Fibroblast of villous mesenchyme (primary cell): Measurements from ENCODE around the gene CUBN. TPM values are rescaled to one million over a fixed set of nuclear protein-coding genes. Genes with fewer than 3 reads are reported as not detected.

Experiments used
- DNase-seq: peaks from one replicate; pipeline ENCODE4 v3.0.0-alpha.2; 2010; ENCODE audit warnings: low read depth
- H3K4me3 ChIP-seq: 2 replicates; pipeline ENCODE4 v1.5.1; 2011; ENCODE audit warnings: low read depth, mild to moderate bottlenecking, low read length
- CTCF ChIP-seq: IDR thresholded peaks from 2 replicates; pipeline ENCODE4 v1.5.1; 2012; ENCODE audit warnings: low read depth, mild to moderate bottlenecking, low read length; ENCODE audit not compliant: insufficient read depth
- total RNA-seq: library from RNA; depleted of rRNA; stranded (reverse); fragments of >200 nt; gene quantifications from 2 replicates; pipeline ENCODE4 v1.2.3, GENCODE V29; 2012

The CUBN gene
- total RNA-seq, 1 donor, result 0.86 TPM

GRCh38 chr10:17031637-17032635 is 97.7 kb downstream of the CUBN start:
- no peak for TF ChIP-seq CTCF
- no peak for DNase-seq
- H3K4me3 ChIP-seq, result no peak overlapping the region

DNA sequence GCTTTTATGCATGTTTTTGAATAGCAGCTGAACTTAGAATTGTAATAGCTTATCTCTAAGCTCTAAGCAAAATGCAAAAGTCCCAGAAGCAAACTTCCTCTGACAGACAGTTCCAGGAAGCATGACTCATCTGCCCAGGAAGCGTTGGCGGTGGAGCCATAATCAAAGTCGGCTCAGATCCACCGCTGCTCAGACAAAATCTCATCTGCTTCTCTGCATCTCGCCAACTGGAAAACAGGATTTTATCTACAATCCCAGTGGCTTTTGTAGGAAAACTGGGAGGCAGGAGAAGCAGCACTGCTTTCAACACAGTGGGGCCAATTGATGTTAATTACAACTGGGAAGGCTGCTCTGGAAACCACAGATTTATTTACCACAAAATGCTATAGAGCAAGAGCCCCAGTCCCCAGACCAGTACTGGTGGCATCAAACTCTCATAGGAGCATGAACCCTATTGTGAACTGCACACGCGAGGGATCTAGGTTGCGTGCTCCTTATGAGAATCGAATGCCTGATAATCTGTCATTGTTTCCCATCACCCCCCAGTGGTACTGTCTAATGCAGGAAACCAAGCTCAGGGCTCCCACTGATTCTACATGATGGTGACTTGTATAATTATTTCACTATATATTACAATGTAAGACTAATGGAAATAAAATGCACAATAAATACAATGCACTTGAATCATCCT is 99.9 kb downstream of the CUBN start:
- DNase-seq, result peak; percentile 82
- no peak for TF ChIP-seq CTCF
- peak overlapping the region; percentile 24 for H3K4me3 ChIP-seq

- no peak for TF ChIP-seq CTCF
- no peak for DNase-seq
- H3K4me3 ChIP-seq, result no peak overlapping the region
Observed at GRCh38 chr10:17029239-17029580, 100.4 kb downstream of the CUBN start.

DNA sequence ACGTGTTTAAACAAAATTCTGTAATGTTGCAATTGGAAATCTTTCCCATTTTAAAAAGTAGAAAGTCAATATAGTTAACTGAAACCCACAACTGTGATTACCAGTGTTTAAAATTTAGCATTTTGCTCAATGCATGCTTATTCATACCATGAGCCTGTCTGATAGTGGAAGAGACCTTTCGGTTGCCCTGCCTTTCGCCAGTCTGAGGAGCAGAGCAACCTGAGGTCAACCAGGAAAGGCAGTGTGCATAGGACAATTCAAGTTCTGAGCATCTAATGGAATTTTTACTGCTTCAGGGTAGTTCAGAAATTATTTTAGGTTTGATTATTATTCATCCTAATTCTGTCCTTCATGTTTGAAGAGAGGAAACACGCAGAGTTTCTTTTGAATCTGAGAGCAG is 100.8 kb downstream of the CUBN start:
- DNase-seq, result no peak
- H3K4me3 ChIP-seq, result no peak overlapping the region
- no peak for TF ChIP-seq CTCF

GRCh38 chr10:17026686-17027485 is 102.7 kb downstream of the CUBN start:
- no peak for TF ChIP-seq CTCF
- no peak overlapping the region for H3K4me3 ChIP-seq

DNA sequence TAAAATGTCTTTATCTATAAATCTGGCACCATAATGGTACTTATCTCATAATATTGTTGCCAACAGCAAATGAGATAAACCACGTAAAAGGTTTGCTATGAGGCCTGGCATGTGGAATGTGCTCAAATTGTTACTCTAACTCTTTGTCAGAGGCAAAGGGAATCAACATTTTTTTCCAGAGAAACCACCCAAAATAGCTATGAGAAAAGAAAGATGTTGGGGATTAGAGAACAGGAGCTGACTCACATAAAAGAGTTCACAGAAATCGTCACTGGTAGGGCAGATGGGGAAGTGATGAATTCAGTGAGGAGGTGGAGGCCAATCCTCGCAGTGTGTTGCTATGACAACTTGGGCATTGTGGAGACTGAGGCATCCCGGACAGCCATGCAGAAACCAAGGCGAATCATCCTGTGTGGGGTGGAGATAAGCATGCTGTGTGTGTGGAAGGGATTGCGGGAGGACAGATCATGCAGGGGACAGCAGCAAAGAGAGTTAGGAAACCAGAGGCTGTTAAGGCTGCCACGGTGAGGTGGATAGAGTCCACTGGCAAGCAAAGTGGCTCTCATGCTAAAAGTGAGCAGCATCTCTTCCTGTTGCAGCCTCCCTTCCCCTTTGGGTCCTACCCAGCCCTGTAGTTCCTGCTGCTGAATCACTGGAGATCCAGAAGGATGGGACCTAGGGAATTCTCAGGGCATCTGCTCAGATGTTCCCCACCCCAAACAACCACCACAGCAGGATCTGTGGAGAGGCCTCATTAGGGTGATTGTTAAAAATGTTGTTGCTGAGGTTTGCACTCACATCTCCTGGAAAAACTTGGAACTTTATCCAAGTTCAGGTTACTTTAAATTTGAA is 103.9 kb downstream of the CUBN start:
- no peak overlapping the region for H3K4me3 ChIP-seq
- peak; percentile 95 for DNase-seq
- TF ChIP-seq CTCF, result no peak

More at GRCh38 chr10:17026686-17027485, 102.7 kb downstream of the CUBN start:
- DNase-seq, result no peak
